HEK293 (cell line): ENCODE results near the gene PIWIL1.

ENCODE experiments used
- CTCF ChIP-seq: fragments of 450-650 bp; formaldehyde crosslinking; IDR thresholded peaks from 2 replicates; pipeline ENCODE4 v1.5.1; 2016; ENCODE audit warnings: missing biosample characterization, missing genetic modification characterization
- GLI2 ChIP-seq: fragments of 450-650 bp; formaldehyde crosslinking; IDR thresholded peaks from 2 replicates; pipeline ENCODE4; 2017; ENCODE audit warnings: missing biosample characterization, missing genetic modification characterization, low read depth, borderline replicate concordance
- HOXC10 ChIP-seq: sonication (generic); formaldehyde crosslinking; IDR thresholded peaks from 2 replicates; pipeline ENCODE4 v1.8.1; 2023; ENCODE audit warnings: mild to moderate bottlenecking, missing genetic modification reagents
- REST ChIP-seq: fragments of 450-650 bp; formaldehyde crosslinking; IDR thresholded peaks from 2 replicates; pipeline ENCODE4 v1.5.1; 2016; ENCODE audit warnings: missing biosample characterization, missing genetic modification characterization
- YY1 ChIP-seq: fragments of 450-650 bp; formaldehyde crosslinking; IDR thresholded peaks from 2 replicates; pipeline ENCODE4 v1.5.1; 2018; ENCODE audit warnings: missing biosample characterization, missing genetic modification characterization
- ZNF121 ChIP-seq: fragments of 450-650 bp; formaldehyde crosslinking; IDR thresholded peaks from 2 replicates; pipeline ENCODE4 v1.5.1; 2016; ENCODE audit warnings: missing biosample characterization, missing genetic modification characterization
- ZNF660 ChIP-seq: fragments of 450-650 bp; IDR thresholded peaks from 2 replicates; pipeline ENCODE4 v1.5.1; 2018; ENCODE audit warnings: missing biosample characterization, mild to moderate bottlenecking, missing genetic modification characterization
- ZNF785 ChIP-seq: fragments of 450-650 bp; formaldehyde crosslinking; IDR thresholded peaks from 2 replicates; pipeline ENCODE4 v1.5.1; 2016; ENCODE audit warnings: missing biosample characterization, missing genetic modification characterization

DNA sequence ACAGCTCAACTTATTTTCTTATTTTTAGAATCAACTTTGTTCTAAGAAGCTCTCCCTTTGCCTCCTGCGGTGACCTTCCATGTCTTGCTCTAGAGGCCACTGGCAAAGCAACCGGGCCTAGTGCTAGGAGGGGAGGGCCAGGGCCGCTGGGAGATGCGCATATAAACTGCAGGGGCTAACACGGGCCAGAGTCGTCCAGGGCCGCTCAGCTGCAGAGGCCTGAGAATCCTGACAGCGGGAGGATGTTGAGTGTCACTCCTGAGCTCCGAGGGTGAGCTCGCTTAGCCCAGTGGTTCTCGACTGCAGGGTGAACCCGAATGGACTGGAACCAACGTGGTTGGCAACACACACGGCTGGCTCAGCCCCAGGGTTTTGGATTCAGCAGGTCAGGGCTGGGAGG is 6.5 kb upstream of the PIWIL1 start:
- TF ChIP-seq CTCF (tag by site-specific recombination) = no peak
- no peak for TF ChIP-seq REST (tag by site-specific recombination)
- TF ChIP-seq ZNF785 (tag by site-specific recombination) = no peak
- TF ChIP-seq GLI2 (tag by site-specific recombination) = no peak
- TF ChIP-seq YY1 = no peak
- TF ChIP-seq ZNF660 (tag by site-specific recombination) = no peak
- TF ChIP-seq HOXC10 (CRISPR knock-in tag) = no peak
- no peak for TF ChIP-seq ZNF121 (tag by site-specific recombination)
